Activated CD8-positive, alpha-beta memory T cell treated with anti-CD3 and anti-CD28 coated beads, Interleukin-2, amount 50 U/mL, for 1 hour (primary cell): ENCODE results near the gene PRPF40B.
"Not testable (repeated sequence)": the region's sequence is repeated elsewhere in the genome, so short reads cannot be mapped to it uniquely, and the experiment has no call there.

Experiments used
- DNase-seq: peaks from one replicate; pipeline ENCODE4 v3.0.0-alpha.2; 2020; ENCODE audit errors: extremely low read depth

PRPF40B gene

GRCh38 chr12:49609059-49609874, 14.1 kb upstream of the PRPF40B start:
- DNase-seq = no peak

GRCh38 chr12:49609875-49610154, 13.5 kb upstream of the PRPF40B start:
- DNase-seq = no peak

GRCh38 chr12:49610785-49611184, 12.6 kb upstream of the PRPF40B start:
- not testable (repeated sequence) for DNase-seq

- no peak for DNase-seq
These were observed 11.2 kb upstream of the PRPF40B start for GRCh38 chr12:49612210-49612609.

GRCh38 chr12:49615725-49616124, 7.6 kb upstream of the PRPF40B start:
- DNase-seq = no peak

GRCh38 chr12:49616533-49617219, 6.7 kb upstream of the PRPF40B start:
- DNase-seq = no peak

- DNase-seq = no peak
These were observed 4.8 kb upstream of the PRPF40B start for GRCh38 chr12:49618576-49618975.

GRCh38 chr12:49619286-49619685, 4.1 kb upstream of the PRPF40B start:
- no peak for DNase-seq

- DNase-seq = no peak
These were observed 1.5 kb upstream of the PRPF40B start for GRCh38 chr12:49621651-49622500.

- DNase-seq = no peak
These were observed 740 bp upstream of the PRPF40B start for GRCh38 chr12:49622501-49623141.

GRCh38 chr12:49624921-49625577, 1.7 kb downstream of the PRPF40B start:
- DNase-seq = no peak

GRCh38 chr12:49626169-49626835, 2.9 kb downstream of the PRPF40B start:
- DNase-seq = no peak

GRCh38 chr12:49626836-49627235, 3.5 kb downstream of the PRPF40B start:
- DNase-seq = no peak

GRCh38 chr12:49627752-49628360, 4.5 kb downstream of the PRPF40B start:
- DNase-seq = no peak

GRCh38 chr12:49631336-49631907, 8.1 kb downstream of the PRPF40B start:
- no peak for DNase-seq

GRCh38 chr12:49632401-49632800, 9.0 kb downstream of the PRPF40B start:
- no peak for DNase-seq

- DNase-seq = no peak
These were observed 9.8 kb downstream of the PRPF40B start for GRCh38 chr12:49632986-49633702.

- DNase-seq = no peak
These were observed 10.5 kb downstream of the PRPF40B start for GRCh38 chr12:49633703-49634345.

GRCh38 chr12:49635036-49635435, 11.7 kb downstream of the PRPF40B start:
- DNase-seq = no peak
